Lower leg skin (tissue), 3 donors: ENCODE results near the gene CLEC16A.

Source experiments
- POLR2A ChIP-seq, 2 donors: fragments of 450-650 bp; IDR thresholded peaks; one replicate each; pipeline ENCODE4 v1.6.1; 2016 to 2017; ENCODE audit warnings: antibody characterized with exemption in 2 of 2, mild to moderate bottlenecking in 1 of 2, moderate library complexity in 1 of 2
- TF ChIP-seq, protein P1 (sequence below), 3 donors: fragments of 450-650 bp; IDR thresholded peaks; one replicate each; pipeline ENCODE4 v1.5.1; 2016; ENCODE audit warnings: antibody characterized with exemption in 3 of 3, mild to moderate bottlenecking in 3 of 3, moderate library complexity in 2 of 3

DNA sequence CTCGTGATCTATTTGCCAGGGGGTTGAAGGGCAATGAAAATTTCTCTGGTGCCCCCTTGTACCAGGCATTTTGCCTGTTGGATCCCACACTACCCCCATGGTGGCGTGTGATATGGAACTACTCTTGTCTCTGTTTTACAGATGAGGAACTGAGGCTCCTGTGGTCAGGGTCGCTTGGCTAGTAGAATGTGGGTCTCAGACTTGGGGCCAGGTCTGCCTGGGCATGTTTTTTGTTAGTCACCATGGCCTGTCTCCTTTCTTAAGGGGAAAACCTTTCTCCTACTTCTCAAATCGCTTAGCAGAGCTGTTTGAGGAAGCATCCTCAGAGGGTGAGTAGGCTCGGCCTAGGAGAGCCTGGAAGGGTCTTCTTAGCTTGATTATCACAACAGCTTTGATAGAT is 51.2 kb downstream of the CLEC16A start:
- TF ChIP-seq, protein P1, sequence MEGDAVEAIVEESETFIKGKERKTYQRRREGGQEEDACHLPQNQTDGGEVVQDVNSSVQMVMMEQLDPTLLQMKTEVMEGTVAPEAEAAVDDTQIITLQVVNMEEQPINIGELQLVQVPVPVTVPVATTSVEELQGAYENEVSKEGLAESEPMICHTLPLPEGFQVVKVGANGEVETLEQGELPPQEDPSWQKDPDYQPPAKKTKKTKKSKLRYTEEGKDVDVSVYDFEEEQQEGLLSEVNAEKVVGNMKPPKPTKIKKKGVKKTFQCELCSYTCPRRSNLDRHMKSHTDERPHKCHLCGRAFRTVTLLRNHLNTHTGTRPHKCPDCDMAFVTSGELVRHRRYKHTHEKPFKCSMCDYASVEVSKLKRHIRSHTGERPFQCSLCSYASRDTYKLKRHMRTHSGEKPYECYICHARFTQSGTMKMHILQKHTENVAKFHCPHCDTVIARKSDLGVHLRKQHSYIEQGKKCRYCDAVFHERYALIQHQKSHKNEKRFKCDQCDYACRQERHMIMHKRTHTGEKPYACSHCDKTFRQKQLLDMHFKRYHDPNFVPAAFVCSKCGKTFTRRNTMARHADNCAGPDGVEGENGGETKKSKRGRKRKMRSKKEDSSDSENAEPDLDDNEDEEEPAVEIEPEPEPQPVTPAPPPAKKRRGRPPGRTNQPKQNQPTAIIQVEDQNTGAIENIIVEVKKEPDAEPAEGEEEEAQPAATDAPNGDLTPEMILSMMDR (IDR thresholded peaks at IDR 0.05): no peak
- TF ChIP-seq POLR2A (IDR thresholded peaks at IDR 0.05): no peak
